Skin of body (tissue), 2 donors: ENCODE data around the gene HCFC1R1. TPM values are rescaled to one million over a fixed set of nuclear protein-coding genes. Genes with fewer than 3 reads are reported as not detected.

ENCODE experiments used
- DNase-seq: peaks from one replicate; lab custom pipeline; 2025; lab: John Stamatoyannopoulos, UW
- total RNA-seq: library from RNA; depleted of rRNA; stranded (reverse); fragments of >200 nt; gene quantifications from one replicate; pipeline ENCODE4 v1.2.3, GENCODE V29; 2014

Gene HCFC1R1
- total RNA-seq, 1 donor from 2014 or later = 15.4 TPM

DNA sequence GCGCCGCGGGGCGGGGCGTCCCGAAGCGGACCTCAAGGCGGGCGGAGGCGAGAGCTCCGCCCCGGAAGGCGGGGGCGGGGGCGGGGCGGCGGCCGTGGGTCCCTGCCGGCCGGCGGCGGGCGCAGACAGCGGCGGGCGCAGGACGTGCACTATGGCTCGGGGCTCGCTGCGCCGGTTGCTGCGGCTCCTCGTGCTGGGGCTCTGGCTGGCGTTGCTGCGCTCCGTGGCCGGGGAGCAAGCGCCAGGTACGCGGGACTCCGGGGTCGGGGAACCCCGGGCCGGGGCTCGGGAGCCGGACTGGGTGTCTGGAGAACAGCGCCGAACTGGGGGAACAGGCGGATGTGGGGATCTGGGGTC lies 3.5 kb downstream of the HCFC1R1 start, which contains the start of gene TNFRSF12A:
TSS of gene TNFRSF12A (plus strand) at position 122 of the 357 bp plus-strand sequence. CDS start at position 152, 30 bp downstream.
- DNase-seq = no peak

DNA sequence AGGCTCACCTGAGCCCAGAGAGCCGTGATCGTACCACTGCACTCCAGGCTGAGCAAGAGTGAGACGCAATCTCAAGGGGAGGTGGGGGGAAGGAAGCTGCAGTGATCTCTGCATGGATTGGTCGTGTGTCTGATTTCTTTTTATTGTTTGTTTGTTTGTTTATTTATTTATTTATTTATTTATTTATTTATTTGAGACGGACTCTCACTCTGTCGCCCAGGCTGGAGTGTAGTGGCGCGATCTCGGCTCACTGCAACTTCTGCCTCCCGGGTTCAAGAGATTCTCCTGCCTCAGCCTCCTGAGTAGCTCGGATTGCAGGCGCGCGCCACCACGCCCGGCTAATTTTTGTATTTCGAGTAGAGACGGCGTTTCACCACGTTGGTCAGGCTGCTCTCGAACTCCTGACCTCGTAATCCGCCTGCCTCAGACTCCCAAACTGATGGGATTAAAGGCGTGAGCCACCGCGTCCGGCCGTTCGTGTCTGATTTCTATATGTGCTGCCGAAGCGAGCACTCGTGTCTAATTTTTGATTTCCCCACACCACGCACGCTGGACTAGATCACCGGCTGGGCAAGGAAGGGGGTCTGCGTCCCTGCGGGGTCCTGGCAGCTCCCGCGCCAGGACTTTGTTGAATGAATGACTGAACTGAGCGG lies 4.0 kb downstream of the HCFC1R1 start:
- no peak for DNase-seq

DNA sequence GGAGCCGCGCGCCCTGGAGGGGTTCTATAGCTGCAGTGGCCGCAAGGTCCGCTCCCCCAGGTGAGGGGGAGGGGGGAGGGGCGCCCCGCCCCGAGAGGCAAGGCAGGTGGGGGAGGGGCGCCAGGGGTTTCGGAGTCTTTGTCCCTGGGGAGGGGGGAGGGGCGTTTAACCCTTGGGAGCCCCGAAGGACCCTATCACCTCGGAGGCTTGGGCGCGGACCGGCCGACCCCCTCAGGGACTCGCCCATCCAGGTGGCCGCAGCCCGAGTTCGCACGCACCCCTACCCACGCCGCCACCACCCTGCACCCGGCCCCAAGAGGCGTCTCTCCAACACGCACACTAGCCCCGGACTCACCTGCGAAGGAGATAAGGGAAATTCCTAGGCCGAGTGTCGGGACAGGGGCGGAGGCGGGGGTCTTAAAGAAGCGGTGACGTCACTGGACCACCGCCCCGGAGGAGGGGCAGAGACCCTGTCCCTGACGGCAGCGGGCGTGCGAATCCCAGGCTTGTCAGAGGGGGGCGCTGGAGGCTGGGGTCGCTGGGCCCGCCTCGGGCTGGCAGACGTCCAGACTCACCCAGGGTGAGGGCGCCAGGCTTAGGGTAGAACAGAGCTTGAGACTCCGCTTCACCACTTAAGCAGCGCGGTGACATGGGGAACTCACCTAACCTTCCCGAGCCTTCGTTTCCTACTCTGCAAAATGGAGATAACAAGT lies 5.8 kb downstream of the HCFC1R1 start, which contains the start of gene CLDN6:
TSS of gene CLDN6 (minus strand) at position 390 of the 713 bp plus-strand sequence. CDS start 2,162 bp downstream, outside the sequence.
- no peak for DNase-seq

DNA sequence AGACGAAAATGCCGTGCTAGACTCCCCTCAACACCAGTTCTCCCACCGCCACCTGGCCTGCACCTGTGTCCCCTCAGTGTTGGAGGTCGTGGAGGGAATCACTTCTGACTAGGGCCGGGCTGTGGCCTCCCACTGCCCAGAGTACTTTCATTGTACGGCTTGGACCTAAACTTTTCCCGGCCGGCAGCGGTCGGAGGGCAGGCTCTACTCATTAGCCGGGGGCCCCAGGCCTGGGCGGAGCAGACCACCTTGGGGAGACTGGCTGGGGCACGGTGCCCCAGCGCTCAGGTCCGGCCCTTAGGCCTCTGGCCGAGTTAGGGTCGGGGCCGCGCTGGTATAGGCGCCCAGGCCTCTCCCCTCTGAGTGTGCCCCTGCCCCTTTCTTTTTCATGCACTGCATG lies 6.4 kb downstream of the HCFC1R1 start:
- DNase-seq = no peak

DNA sequence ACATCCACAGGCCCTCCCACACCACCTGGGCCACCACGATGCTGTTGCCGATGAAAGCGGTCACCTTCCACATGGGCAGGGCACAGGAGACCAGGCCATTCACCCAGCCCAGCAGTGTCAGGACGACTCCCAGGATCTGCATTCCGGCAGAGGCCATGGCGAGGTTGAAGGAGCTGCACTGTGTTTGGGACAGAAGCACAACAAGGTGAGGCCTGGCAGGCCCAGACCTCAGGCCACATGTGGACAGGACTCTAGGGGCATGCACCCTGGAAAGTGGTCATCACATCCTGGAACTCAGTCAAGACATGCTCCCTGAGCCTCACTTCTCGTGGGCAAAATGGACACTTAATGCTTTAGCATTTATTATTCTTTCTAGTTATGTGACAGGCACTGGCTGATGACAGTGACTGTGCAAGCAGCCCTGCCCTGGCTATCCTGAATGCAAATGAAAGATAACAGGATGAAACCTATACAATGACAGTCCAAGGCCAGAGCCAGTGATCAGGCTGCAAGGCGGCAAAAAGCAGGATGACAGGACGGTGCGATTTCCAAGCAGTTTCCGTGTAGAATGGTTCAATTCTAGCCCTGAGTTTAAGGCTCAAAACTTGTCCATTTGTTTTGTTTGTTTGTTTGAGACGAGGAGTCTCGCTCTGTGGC lies 7.7 kb downstream of the HCFC1R1 start:
- DNase-seq = no peak

DNA sequence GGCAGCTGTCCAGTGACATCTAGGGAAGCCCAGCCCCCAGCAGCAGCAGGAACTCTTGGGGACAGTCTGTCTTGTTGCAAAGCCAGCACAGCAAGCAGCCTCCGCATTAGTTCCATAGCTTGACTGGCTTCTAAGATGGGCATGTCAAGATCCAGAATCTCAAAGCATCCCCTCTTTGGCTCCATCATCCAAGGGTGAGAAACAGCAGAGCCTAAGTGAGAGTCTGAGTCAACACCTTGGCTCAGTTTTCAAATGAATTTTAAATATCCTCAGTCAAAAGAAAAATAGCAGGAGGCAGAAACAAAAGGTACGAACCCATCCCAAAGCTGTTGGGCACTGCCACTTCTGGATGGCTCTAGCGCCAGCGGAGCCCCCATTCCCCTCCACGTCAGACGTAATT lies 8.8 kb downstream of the HCFC1R1 start:
- DNase-seq = no peak

DNA sequence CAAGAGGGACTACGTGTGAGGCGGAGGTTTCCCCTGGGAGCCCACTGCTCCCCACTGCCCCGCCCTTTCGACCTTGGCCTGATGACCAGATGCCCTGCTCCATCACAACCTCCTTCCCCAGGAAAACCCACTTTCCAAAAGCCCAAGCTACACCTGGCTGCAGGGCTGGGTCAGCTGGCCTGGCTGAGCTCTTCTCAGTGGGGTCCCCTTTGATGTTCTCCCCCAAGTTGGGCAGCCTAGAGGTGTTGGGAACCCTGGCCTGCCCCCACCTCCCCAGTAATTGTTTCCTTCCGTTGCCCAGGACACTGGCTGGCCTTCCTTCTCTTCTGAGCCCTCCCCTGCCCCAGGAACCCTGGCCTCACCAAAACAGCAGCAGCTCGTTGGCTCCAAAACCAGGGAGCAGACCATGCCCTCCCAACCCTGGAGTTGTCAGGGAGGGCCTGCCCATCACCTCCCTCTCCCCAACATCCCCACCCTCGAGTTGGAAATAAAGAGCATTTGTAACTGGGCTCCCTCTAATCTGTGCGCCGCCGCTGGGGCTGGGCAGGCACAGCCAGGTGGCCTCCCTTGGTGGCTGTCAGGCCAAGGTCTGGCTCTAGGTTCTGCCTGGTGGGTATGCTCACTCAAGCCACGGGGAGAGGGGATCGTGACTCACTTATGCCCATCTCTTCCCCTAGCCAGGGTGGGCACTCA lies 9.6 kb downstream of the HCFC1R1 start:
- no peak for DNase-seq

DNA sequence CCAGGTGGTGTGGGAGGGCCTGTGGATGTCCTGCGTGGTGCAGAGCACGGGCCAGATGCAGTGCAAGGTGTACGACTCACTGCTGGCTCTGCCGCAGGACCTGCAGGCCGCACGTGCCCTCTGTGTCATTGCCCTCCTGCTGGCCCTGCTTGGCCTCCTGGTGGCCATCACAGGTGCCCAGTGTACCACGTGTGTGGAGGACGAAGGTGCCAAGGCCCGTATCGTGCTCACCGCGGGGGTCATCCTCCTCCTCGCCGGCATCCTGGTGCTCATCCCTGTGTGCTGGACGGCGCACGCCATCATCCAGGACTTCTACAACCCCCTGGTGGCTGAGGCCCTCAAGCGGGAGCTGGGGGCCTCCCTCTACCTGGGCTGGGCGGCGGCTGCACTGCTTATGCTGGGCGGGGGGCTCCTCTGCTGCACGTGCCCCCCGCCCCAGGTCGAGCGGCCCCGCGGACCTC lies 10.2 kb downstream of the HCFC1R1 start:
- no peak for DNase-seq

DNA sequence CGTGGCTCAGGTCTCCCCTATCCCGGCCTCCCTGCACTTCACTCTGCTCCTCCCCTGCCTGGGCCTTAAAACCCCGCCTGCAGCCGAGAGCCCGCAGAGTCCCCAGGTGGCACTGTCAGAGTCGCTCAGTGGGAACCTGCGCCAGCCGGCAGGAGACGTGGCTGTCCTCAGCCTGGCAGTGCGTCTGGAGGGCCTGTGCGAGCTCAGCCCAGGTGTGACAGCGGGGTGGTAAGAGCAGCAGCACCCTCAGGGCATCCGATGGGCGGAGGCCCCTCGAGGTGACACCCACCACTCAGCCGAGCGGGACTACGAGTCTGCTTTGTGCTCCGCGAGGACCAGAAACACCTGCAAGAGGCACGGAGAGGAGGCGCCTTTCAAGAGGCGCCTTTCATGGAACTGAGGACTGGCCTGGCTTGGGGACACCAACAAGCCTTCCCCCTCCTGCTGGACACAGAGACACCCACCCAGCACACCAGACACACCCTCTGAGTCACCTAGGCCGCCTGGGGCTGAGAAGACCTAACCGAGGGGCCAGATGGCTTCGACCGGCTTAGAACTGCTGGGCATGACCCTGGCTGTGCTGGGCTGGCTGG lies 10.8 kb downstream of the HCFC1R1 start, which contains the start of gene CLDN9:
TSS of gene CLDN9 (plus strand) at position 96 of the 593 bp plus-strand sequence. CDS start at position 536, 440 bp downstream.
- no peak for DNase-seq

DNA sequence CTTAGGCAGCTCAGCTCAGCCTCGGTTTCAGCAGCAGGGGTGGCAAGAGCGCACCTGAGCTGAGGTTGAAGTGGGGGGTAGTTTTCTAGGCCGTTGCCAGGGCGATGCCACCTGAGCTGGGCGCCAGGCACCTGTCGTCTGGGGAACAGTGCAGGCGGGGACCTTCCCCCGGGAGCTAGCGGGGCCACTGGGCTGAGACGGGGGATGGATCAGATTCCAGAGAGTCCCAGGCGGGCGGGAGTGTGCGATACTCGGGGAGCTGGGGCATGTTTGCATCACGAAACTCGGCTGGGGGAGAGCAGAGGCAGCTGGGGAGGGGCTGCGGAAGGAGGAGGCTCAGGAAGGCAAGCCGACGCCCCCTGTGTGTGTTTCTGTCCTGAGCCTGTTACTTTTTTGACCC lies 11.5 kb downstream of the HCFC1R1 start:
- DNase-seq = no peak

DNA sequence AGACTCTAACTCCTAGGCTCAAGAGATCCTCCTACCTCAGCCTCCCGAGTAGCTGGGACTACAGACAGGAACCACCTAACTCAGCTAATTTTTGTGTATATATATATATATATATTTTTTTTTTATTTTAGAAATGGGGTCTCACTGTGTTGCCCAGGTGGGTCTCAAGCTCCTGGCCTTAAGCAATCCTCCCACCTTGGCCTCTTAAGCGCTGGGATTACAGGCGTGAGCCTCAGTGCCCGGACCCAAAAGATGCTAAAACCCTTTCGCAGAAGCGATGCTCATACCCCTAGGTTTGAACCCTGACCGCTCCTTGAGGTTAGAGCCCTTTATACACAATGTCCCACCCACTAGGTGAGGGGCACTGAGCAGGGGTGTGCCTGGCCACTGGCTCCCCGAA lies 13.2 kb downstream of the HCFC1R1 start:
- no peak for DNase-seq

DNA sequence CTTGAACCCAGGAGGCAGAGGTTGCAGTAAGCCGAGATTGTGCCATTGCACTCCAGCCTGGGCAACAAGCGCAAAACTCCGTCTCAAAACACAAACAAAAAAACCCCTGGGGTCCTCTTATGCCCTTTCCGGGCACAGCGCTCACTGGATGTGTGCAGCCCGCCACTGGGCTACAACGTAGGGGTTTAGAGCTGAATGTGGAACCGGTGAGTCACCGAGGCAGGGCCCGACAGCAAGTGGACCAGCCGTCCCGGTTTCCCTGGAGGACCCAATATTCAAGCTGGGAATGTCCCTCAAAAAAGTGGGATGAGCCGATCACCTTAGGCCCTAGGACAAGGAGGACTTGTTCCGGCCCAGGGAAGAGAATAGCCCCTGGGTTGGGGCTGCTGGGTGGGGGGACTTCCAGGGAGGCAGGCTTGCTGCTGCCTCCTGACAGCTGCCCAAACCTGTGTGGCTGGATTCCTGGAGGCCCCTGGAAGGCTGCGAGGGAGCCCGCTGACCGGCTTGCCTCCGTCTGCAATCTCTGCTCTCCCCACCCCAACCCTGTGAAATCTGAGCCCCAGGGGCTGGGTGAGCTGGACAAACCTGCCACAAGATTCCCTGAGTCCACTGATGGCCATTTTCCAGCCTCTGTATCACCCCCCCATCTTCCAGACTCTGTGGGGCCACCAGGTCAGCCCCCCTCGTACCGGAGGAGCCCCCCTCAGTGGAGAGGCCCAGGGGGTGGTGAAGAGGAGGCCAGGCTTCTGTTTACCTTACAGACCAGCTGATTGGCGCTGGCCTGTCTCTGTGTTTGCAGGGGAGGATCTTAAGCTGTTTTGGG lies 14.0 kb downstream of the HCFC1R1 start:
- DNase-seq = no peak

DNA sequence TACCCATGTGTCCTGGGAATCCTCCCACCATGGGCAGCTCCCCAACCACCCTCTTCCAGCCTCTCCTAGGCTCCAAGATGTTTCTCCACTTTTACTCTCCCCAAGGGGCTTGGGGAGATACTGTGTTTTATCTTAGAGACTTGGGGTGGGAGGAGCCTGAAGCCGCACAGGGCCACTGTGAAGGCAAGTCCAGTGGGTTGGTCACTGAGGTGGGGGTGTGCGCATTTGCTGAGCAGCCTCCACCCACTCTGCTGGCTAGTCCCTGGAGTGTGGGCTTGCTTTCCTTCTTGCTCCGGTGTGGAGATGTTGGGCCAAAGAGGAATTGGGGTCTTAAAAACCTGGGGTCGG lies 15.1 kb downstream of the HCFC1R1 start:
- DNase-seq = no peak

DNA sequence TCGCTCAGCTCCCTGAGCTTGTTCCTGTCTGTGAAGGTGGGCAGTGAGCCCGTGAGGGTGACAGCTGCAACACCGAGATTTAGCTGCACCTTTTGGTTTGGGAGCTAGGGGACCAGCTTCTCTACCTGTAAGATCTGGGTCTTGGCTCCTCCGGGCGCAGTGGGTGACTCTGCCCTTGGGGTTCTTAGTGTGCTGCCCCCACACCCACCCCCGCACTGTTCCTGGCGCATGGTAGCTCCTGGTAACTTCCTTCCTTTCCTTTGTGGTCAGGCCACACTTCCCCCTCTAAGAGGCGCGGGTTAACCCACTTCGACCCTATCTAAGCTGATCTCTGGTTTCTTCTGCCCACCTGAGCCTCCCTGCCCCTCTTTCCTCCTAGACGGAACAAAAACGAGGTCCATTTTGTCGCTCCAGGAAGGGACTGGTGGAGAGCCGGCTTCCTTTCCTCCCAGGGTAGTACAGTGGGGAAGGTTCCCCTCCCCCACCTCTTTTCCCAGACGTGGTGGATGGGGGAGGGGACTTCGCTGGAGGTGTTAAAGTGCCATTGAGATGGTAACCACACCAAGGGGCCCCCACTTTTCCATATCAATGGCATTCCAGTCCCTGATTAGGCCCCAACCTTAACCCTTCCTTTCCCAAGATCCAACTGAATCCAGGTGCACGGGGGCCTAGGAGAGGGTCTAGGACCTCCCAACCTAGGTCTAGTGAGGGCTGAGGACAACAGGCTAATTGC lies 15.6 kb downstream of the HCFC1R1 start:
- DNase-seq = no peak

DNA sequence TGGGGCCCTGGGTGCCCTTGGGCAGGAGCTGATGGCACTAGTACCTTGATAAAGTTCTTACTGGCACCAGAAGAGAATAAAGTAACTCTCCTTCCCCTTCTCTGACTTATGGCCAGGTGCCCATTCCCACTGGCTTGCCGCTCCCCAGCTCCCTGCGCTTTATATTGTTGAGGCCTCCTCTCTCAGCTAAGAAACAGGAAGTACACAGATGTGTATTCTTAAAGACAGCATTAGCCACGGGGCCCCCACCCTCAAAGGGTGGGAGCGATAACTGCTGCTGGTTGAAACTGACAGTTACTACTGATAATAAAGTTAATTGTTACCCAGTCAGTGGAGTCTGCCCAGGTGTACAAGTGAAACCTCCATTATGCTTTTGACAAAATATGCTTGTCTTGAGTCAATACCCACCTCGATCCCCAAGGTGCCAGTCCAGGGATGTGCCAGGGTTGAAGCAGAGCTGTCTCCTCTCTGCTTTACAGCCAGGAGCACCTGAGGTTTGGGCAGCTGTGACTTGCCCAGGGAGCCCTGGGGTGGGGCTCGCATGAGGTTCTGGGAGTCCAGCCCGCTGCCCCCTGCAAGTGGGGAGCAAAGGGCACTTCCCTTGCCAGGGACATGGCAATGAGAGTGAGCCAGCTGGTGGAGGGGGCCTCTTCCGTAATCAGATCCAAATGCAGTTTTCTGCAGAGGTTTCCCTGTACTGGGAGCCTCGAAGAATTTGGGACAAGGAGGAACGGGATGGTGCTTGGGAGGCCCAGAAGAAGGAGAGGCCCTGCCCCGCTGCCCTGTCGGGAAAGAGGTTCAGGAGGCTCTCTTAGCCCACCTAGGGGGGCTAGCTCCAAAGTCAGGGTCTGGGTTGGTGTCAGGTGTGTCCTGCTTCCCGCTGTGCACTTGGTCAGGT lies 16.4 kb downstream of the HCFC1R1 start:
- DNase-seq = no peak

DNA sequence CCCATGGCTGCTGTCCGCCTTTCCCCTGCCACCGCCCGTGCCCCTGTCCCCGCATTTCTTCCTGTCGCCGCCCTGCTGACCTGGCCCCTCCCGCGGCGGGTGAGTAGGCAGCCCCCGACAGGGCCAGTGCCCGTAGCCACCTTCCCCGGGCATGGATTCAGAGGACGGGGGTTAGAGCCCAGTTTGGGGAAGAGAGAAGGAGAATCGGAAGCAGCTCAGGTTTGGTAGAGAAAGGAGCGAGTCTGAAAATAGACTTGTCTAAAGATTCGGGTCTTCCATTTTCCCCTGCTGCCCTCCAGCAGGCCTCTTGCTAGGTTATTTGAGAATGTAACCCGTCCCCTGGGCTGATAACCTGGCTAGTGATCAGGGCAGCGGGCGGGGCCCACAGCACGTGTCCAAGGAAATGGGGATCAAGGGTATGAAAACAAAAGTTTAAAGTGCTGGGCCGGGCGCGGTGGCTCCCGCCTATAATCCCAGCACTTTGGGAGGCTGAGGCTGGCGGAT lies 18.9 kb downstream of the HCFC1R1 start:
- no peak for DNase-seq

DNA sequence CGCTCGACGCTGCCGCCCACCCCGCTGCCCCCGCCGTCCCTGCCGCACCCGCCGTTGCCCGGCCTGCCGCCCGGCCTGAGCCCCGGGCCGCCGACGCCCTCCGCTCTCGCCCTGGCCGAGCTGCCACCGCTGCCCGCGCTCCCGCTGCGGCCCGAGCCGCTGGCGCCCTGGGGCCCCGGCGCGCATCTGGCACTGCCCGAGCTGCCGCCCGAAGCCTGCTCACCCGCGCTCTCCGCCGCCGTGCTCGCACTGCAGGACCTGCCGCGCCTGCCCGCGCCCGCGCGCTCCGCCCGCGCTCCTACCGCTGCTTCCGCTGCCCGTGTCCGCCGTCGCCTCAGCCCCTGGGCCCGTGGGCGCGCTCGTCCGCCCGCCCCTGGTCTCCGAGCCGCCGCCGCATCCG lies 19.4 kb downstream of the HCFC1R1 start:
- no peak for DNase-seq

DNA sequence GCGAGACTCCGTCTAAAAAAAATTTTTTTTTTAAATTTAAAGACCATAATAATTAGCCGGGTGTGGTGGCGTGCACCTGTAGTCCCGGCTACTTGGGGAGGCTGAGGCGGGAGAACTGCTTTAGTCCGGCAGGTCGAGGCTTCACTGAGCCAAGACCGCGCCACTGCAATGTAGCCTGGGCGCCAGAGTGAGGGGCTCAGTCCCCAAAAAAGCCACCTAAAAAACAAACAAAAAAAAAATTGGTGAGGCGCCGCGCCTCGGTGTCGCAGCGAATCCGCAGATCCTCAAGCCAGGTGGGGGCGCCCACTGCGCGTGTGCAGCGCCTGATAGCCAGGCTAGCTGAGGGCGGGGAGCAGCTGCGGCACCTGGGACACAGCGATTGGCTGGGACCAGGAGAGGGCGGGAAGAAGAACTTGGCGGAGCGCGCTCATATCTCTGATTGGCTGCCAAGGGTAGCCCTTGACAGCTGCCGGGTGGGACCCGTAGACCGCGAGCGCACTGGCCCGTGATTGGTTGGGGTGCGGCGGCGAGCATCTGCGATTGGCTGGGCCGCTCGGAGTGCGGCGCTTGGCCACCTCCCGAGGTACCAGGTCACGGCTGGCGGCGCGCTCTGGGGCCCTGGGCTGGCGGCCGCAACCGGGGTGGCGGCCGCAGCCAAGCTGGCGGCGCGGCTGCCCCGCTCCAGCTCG lies 20.0 kb downstream of the HCFC1R1 start:
- DNase-seq = peak; percentile 94
